ENCODE results near the gene ATXN2L.

ATXN2L gene

GRCh38 chr16:28882551-28883160, 59.9 kb downstream of the ATXN2L start:
- POLR2A ChIA-PET, result interaction anchor here (0.7 kb wide), 1 partner anchor 79 kb away, joined by 3 read pairs; no protein-coding TSS in a partner anchor
- Histone ChIP-seq H3K4me3 (ENCODE audit: low read depth, low read length) (no peak overlapping the region), H3K27ac (ENCODE audit: extremely low read depth, low read depth, low read length) (no peak overlapping the region), H3K4me1 (ENCODE audit: control insufficient read depth, insufficient read depth, low read length) (peaks cover 11% of the 10 kb centered on the region), H3K9me3 (ENCODE audit: control insufficient read depth, insufficient read depth, low read depth, low read length) (no peaks in the 10 kb centered on the region), H3K36me3 (ENCODE audit: control insufficient read depth in 2 of 2, insufficient read depth in 1 of 2, low read length in 2 of 2) (peaks cover 0 to 14% of the 10 kb centered on the region in 2 experiments; a peak in 2 of 3 replicates)
- CTCF ChIA-PET, result interaction anchor here (0.7 kb wide), 1 partner anchor 45 kb away, joined by 3 read pairs; no protein-coding TSS in a partner anchor
- peak; percentile 97 for TF ChIP-seq SCRT2 (tag by site-specific recombination; IDR thresholded peaks at IDR 0.05)
- TF ChIP-seq ZNF169 (tag by site-specific recombination; IDR thresholded peaks at IDR 0.05), result no peak
- peak; percentile 82 for TF ChIP-seq SCRT1 (tag by site-specific recombination; IDR thresholded peaks at IDR 0.05; ENCODE audit: borderline replicate concordance)

GRCh38 chr16:28883221-28883996, 60.6 kb downstream of the ATXN2L start:
- Histone ChIP-seq H3K27ac (ENCODE audit: extremely low read depth, low read depth, low read length) (no peak overlapping the region), H3K36me3 (ENCODE audit: control insufficient read depth in 2 of 2, insufficient read depth in 1 of 2, low read length in 2 of 2) (peaks cover 0 to 14% of the 10 kb centered on the region in 2 experiments; a peak in 2 of 3 replicates), H3K9me3 (ENCODE audit: control insufficient read depth, insufficient read depth, low read depth, low read length) (no peaks in the 10 kb centered on the region), H3K4me3 (ENCODE audit: low read depth, low read length) (no peak overlapping the region), H3K4me1 (ENCODE audit: control insufficient read depth, insufficient read depth, low read length) (peaks cover 11% of the 10 kb centered on the region)
- ChIA-PET CTCF (interaction anchor here (0.7 kb wide), 2 partner anchors 28 to 44 kb away, joined by 3 read pairs; no protein-coding TSS in a partner anchor), POLR2A (interaction anchor here (0.7 kb wide), 1 partner anchor 78 kb away, joined by 3 read pairs; no protein-coding TSS in a partner anchor)
- TF ChIP-seq ZNF843 (tag by site-specific recombination; IDR thresholded peaks at IDR 0.05) (no peak), REST (tag by site-specific recombination; IDR thresholded peaks at IDR 0.05) (no peak), ZNF114 (tag by site-specific recombination; IDR thresholded peaks at IDR 0.05) (no peak), HOXD13 (CRISPR knock-in tag; IDR thresholded peaks at IDR 0.05; ENCODE audit: borderline replicate concordance) (no peak), GLI2 (tag by site-specific recombination; IDR thresholded peaks at IDR 0.05; ENCODE audit: borderline replicate concordance, low read depth) (no peak), ZNF624 (tag by site-specific recombination; IDR thresholded peaks at IDR 0.05) (no peak), ATF2 (tag by site-specific recombination; IDR thresholded peaks at IDR 0.05; ENCODE audit: low read depth) (no peak), ZNF302 (tag by site-specific recombination; IDR thresholded peaks at IDR 0.05; ENCODE audit: low read depth) (no peak), ZBTB1 (tag by site-specific recombination; IDR thresholded peaks at IDR 0.05) (no peak), ZFP69B (tag by site-specific recombination; IDR thresholded peaks at IDR 0.05) (no peak), GLI4 (tag by site-specific recombination; IDR thresholded peaks at IDR 0.05) (no peak), ZXDB (tag by site-specific recombination; IDR thresholded peaks at IDR 0.05) (no peak), ZNF777 (tag by site-specific recombination; IDR thresholded peaks at IDR 0.05; ENCODE audit: borderline replicate concordance) (no peak), EGR2 (tag by site-specific recombination; IDR thresholded peaks at IDR 0.05; ENCODE audit: low read depth) (no peak)
- TF ChIP-seq, protein P1, sequence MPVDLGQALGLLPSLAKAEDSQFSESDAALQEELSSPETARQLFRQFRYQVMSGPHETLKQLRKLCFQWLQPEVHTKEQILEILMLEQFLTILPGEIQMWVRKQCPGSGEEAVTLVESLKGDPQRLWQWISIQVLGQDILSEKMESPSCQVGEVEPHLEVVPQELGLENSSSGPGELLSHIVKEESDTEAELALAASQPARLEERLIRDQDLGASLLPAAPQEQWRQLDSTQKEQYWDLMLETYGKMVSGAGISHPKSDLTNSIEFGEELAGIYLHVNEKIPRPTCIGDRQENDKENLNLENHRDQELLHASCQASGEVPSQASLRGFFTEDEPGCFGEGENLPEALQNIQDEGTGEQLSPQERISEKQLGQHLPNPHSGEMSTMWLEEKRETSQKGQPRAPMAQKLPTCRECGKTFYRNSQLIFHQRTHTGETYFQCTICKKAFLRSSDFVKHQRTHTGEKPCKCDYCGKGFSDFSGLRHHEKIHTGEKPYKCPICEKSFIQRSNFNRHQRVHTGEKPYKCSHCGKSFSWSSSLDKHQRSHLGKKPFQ (tag by site-specific recombination; IDR thresholded peaks at IDR 0.05), result no peak
- TF ChIP-seq, protein P2, sequence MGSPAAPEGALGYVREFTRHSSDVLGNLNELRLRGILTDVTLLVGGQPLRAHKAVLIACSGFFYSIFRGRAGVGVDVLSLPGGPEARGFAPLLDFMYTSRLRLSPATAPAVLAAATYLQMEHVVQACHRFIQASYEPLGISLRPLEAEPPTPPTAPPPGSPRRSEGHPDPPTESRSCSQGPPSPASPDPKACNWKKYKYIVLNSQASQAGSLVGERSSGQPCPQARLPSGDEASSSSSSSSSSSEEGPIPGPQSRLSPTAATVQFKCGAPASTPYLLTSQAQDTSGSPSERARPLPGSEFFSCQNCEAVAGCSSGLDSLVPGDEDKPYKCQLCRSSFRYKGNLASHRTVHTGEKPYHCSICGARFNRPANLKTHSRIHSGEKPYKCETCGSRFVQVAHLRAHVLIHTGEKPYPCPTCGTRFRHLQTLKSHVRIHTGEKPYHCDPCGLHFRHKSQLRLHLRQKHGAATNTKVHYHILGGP (tag by site-specific recombination; IDR thresholded peaks at IDR 0.05), result no peak
- TF ChIP-seq, protein P3, sequence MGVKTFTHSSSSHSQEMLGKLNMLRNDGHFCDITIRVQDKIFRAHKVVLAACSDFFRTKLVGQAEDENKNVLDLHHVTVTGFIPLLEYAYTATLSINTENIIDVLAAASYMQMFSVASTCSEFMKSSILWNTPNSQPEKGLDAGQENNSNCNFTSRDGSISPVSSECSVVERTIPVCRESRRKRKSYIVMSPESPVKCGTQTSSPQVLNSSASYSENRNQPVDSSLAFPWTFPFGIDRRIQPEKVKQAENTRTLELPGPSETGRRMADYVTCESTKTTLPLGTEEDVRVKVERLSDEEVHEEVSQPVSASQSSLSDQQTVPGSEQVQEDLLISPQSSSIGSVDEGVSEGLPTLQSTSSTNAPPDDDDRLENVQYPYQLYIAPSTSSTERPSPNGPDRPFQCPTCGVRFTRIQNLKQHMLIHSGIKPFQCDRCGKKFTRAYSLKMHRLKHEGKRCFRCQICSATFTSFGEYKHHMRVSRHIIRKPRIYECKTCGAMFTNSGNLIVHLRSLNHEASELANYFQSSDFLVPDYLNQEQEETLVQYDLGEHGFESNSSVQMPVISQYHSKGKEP (tag by site-specific recombination; IDR thresholded peaks at IDR 0.05), result no peak
